Astrocyte of the spinal cord (primary cell): ENCODE measurements around the gene PFN4.
A peak's percentile ranks its signal among the peaks of the same experiment; 100 is the strongest.

ENCODE experiments used
- DNase-seq: peaks from one replicate; pipeline ENCODE4 v3.0.0; 2011; ENCODE audit warnings: low read depth, low spot score
- H3K4me3 ChIP-seq: 2 replicates; pipeline ENCODE4 v1.5.1; 2011; ENCODE audit warnings: low read depth, mild to moderate bottlenecking, low read length, moderate library complexity
- in situ Hi-C: cut with HindIII; loops from 2 replicates; pipeline ENCODE4 v1.10.0; 2017; ENCODE audit warnings: low sequenced_read_pairs
- TF ChIP-seq, protein P1 (sequence below): IDR thresholded peaks from 2 replicates; pipeline ENCODE4 v1.5.1; 2012; ENCODE audit warnings: low read depth, mild to moderate bottlenecking, low read length, inconsistent platforms

Gene PFN4

DNA sequence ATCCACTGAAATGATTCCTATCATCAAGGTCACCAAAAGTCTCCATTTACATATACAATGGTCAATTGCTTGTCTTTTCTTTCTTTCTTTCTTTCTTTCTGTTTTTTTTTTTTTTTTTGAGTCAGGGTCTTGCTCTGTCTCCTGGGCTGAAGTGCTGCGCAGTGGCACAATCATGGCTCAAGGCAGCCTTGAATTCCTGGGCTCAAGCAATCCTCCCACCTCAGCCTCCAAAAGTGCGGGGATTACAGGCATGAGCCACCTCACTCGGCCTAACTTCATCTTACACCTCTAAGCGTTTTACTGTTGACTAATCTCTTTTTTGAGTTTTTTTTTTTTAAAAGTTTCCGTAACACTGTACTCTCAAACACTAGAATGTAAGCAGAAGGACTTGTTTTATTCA, 47.9 kb downstream of the PFN4 start:
- H3K4me3 ChIP-seq: peak overlapping the region; percentile 98
- TF ChIP-seq, protein P1, sequence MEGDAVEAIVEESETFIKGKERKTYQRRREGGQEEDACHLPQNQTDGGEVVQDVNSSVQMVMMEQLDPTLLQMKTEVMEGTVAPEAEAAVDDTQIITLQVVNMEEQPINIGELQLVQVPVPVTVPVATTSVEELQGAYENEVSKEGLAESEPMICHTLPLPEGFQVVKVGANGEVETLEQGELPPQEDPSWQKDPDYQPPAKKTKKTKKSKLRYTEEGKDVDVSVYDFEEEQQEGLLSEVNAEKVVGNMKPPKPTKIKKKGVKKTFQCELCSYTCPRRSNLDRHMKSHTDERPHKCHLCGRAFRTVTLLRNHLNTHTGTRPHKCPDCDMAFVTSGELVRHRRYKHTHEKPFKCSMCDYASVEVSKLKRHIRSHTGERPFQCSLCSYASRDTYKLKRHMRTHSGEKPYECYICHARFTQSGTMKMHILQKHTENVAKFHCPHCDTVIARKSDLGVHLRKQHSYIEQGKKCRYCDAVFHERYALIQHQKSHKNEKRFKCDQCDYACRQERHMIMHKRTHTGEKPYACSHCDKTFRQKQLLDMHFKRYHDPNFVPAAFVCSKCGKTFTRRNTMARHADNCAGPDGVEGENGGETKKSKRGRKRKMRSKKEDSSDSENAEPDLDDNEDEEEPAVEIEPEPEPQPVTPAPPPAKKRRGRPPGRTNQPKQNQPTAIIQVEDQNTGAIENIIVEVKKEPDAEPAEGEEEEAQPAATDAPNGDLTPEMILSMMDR: no peak
- DNase-seq: no peak
- in situ Hi-C loops: no loop called here

DNA sequence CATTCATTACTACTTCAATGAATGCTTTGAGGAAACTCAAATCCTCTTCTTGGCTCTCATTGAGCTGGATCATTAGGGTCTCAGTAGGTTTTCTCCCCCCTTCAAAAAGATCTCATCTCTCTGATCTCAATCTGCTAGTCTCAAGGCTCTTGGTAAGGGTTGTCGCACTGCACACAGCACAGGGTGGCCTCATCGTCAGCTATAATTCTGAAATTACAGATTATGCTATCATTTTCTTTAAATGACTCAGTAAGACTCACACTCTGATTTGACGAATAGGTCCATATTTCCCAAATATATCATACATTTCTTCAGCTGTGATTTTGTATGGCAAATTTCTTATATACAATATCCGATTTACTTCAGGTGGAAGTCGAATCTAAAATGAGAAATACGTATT, 49.3 kb downstream of the PFN4 start:
- no peak for DNase-seq
- no peak overlapping the region for H3K4me3 ChIP-seq
- TF ChIP-seq, protein P1: no peak
- in situ Hi-C loops: no loop called here

DNA sequence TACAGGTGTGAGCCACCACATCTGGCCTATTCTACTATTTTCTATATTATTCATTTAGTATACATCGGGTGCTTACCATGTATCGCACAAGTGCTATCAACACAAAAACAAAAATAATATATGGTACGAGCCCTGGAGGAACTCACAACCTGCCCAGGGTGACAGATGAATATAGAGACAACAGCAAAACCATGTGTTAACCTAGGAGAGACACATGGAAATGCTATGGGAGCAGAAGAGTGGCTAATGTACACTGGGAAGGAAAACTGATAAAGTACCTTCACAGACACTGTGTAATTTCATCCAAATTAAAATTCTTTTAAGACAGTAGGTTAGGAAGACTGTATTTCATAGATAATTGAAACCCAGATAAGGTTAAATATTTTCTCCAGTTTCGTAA, 50.9 kb downstream of the PFN4 start:
- no peak overlapping the region for H3K4me3 ChIP-seq
- TF ChIP-seq, protein P1: no peak
- in situ Hi-C loops: no loop called here
- no peak for DNase-seq

DNA sequence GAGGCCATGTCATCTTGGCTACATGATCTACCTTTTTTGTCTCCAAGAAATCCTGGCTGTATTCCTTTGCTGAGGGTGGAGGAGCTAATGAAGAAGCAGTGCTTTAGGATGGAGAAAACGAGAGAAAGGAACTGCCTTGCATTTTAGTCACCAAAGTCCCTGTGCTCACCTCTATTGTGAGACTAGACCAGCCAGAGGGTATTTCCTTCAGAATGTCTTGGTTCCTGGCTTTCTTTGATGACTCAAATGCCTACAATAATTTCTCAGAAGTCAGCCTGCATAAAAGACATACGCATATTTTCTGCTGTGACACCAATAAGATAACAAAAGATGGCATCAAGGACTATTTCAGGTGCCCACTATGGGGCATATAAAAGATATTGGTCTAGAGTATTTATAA, 57.8 kb downstream of the PFN4 start:
- no peak for DNase-seq
- no peak overlapping the region for H3K4me3 ChIP-seq
- TF ChIP-seq, protein P1: no peak
- in situ Hi-C loops: no loop called here
